Liver (tissue), 9 donors: Measurements from ENCODE around the gene PITRM1. TPM values are rescaled to one million over a fixed set of nuclear protein-coding genes. Genes with fewer than 3 reads are reported as not detected.

Source experiments
- DNase-seq: peaks from one replicate; pipeline ENCODE4 v3.0.0-alpha.2; 2017; ENCODE audit warnings: low spot score
- H3K27ac ChIP-seq, 2 donors: one replicate each; pipeline ENCODE4 v1.7.0; 2013; ENCODE audit warnings: inconsistent platforms in 2 of 2, low read length in 2 of 2, control low read depth in 1 of 2, low read depth in 1 of 2, mild to moderate bottlenecking in 1 of 2
- H3K27me3 ChIP-seq, 4 donors: one replicate each; pipeline versions ENCODE4 v1.6.1 to v1.7.0; 2013; ENCODE audit warnings: low read length in 3 of 4, inconsistent platforms in 1 of 4, mild to moderate bottlenecking in 1 of 4, moderate library complexity in 1 of 4; ENCODE audit not compliant: control insufficient read depth in 4 of 4, insufficient read depth in 4 of 4
- H3K36me3 ChIP-seq, 4 donors: one replicate each; pipeline versions ENCODE4 v1.6.1 to v1.7.0; 2013; ENCODE audit warnings: low read length in 3 of 4, mild to moderate bottlenecking in 3 of 4, low read depth in 1 of 4, moderate library complexity in 1 of 4; ENCODE audit not compliant: control insufficient read depth in 4 of 4, insufficient read depth in 3 of 4
- H3K4me1 ChIP-seq, 4 donors: one replicate each; pipeline versions ENCODE4 v1.6.1 to v1.7.0; 2013; ENCODE audit warnings: low read length in 3 of 4, mild to moderate bottlenecking in 3 of 4, moderate library complexity in 1 of 4; ENCODE audit not compliant: control insufficient read depth in 4 of 4, insufficient read depth in 4 of 4
- H3K4me3 ChIP-seq, 3 donors: one replicate each; pipeline versions ENCODE4 v1.6.1 to v1.7.0; 2013; ENCODE audit warnings: low read length in 3 of 3, control low read depth in 1 of 3, low read depth in 1 of 3, mild to moderate bottlenecking in 1 of 3
- H3K9ac ChIP-seq, 2 donors: one replicate each; pipeline ENCODE4 v1.7.0; 2013; ENCODE audit warnings: low read length in 2 of 2, mild to moderate bottlenecking in 2 of 2, moderate library complexity in 2 of 2, control low read depth in 1 of 2, low read depth in 1 of 2
- H3K9me3 ChIP-seq, 4 donors: one replicate each; pipeline versions ENCODE4 v1.6.1 to v1.7.0; 2013; ENCODE audit warnings: low read length in 3 of 4; ENCODE audit not compliant: control insufficient read depth in 4 of 4
- ATF3 ChIP-seq: IDR thresholded peaks from 2 replicates; pipeline ENCODE4 v1.6.1; 2016; ENCODE audit warnings: antibody characterized with exemption
- CTCF ChIP-seq: fragments of 150-350 bp; IDR thresholded peaks from 2 replicates; pipeline ENCODE4 v1.5.1; 2017; ENCODE audit warnings: improper control_type of control experiment, low read depth, low read length; ENCODE audit not compliant: missing input control
- EGR1 ChIP-seq, 2 donors: IDR thresholded peaks; 2 replicates each; pipeline ENCODE4 v1.6.1; 2016 to 2018; ENCODE audit warnings: antibody characterized with exemption in 2 of 2, low read depth in 2 of 2
- FOXA1 ChIP-seq: IDR thresholded peaks from 2 replicates; pipeline ENCODE4 v1.6.1; 2016; ENCODE audit warnings: antibody characterized with exemption
- FOXA2 ChIP-seq: IDR thresholded peaks from 2 replicates; pipeline ENCODE4 v1.6.1; 2016; ENCODE audit warnings: antibody characterized with exemption
- GABPA ChIP-seq, 2 donors: IDR thresholded peaks in 1 of 2; conservative IDR thresholded peaks in 1 of 2; 2 replicates each; pipeline ENCODE4 v1.6.1; 2016; ENCODE audit warnings: antibody characterized with exemption in 2 of 2, mild to moderate bottlenecking in 1 of 2, moderate library complexity in 1 of 2
- HNF4A ChIP-seq, 2 donors: conservative IDR thresholded peaks; 2 replicates each; pipeline ENCODE4 v1.6.1; 2016; ENCODE audit warnings: antibody characterized with exemption in 2 of 2, mild to moderate bottlenecking in 2 of 2
- HNF4G ChIP-seq: IDR thresholded peaks from 2 replicates; pipeline ENCODE4 v1.6.1; 2016; ENCODE audit warnings: antibody characterized with exemption
- JUND ChIP-seq, 2 donors: IDR thresholded peaks; 2 replicates each; pipeline ENCODE4 v1.6.1; 2016; ENCODE audit warnings: antibody characterized with exemption in 2 of 2
- MAX ChIP-seq: IDR thresholded peaks from 2 replicates; pipeline ENCODE4 v1.6.1; 2016; ENCODE audit warnings: antibody characterized with exemption
- NR2F2 ChIP-seq: IDR thresholded peaks from 2 replicates; pipeline ENCODE4 v1.6.1; 2016; ENCODE audit warnings: antibody characterized with exemption
- RAD21 ChIP-seq, 2 donors: IDR thresholded peaks; 2 replicates each; pipeline ENCODE4 v1.6.1; 2016; ENCODE audit warnings: antibody characterized with exemption in 2 of 2, mild to moderate bottlenecking in 2 of 2
- REST ChIP-seq: IDR thresholded peaks from 2 replicates; pipeline ENCODE4 v1.6.1; 2016; ENCODE audit warnings: antibody characterized with exemption, mild to moderate bottlenecking
- RXRA ChIP-seq, 2 donors: IDR thresholded peaks; 2 replicates each; pipeline ENCODE4 v1.6.1; 2017 to 2018; ENCODE audit warnings: antibody characterized with exemption in 2 of 2, mild to moderate bottlenecking in 1 of 2
- SP1 ChIP-seq: IDR thresholded peaks from 2 replicates; pipeline ENCODE4 v1.6.1; 2018; ENCODE audit warnings: antibody characterized with exemption, mild to moderate bottlenecking
- TAF1 ChIP-seq: conservative IDR thresholded peaks from 2 replicates; pipeline ENCODE4 v1.6.1; 2016; ENCODE audit warnings: antibody characterized with exemption, mild to moderate bottlenecking
- YY1 ChIP-seq: IDR thresholded peaks from 2 replicates; pipeline ENCODE4 v1.6.1; 2016; ENCODE audit warnings: antibody characterized with exemption, mild to moderate bottlenecking
- ZBTB33 ChIP-seq: IDR thresholded peaks from 2 replicates; pipeline ENCODE4 v1.6.1; 2016; ENCODE audit warnings: antibody characterized with exemption
- WGBS: extraction: QIAGEN DNeasy Blood & Tissue Kit; methylation state at CpG from one replicate; pipeline ENCODE4 v1.1.7; 2013; 5-methylcytosine and 5-hydroxymethylcytosine counted together
- polyA plus RNA-seq, 2 donors: library from polyadenylated mRNA; stranded (reverse) in 1 of 2; unstranded in 1 of 2; fragments of 200-250 nt in 1 of 2; fragments of >200 nt in 1 of 2; fragmentation: Nextera tagmentation in 1 of 2; extraction: Ambion mirVana in 1 of 2; gene quantifications; one replicate each; pipeline versions ENCODE4 v1.2.1 to v1.2.3, GENCODE V29; 2013 to 2015
- total RNA-seq, 2 donors: library from RNA; depleted of rRNA; stranded (reverse); fragments of >200 nt; gene quantifications; one replicate each; pipeline ENCODE4 v1.2.3, GENCODE V29; 2014
- donor health status: healthy.
- donor health status: healthy.
- donor health status: healthy.
- donor health status: healthy.
- donor health status: healthy.

PITRM1 gene
- total and polyA plus RNA-seq, 4 donors: 21.1 to 43.1 (median 27.7) TPM

- no peak for DNase-seq
- H3K27me3 ChIP-seq: no peaks in the 10 kb centered on the region
- no peaks in the 10 kb centered on the region for H3K9me3 ChIP-seq
- no peak overlapping the region for H3K9ac ChIP-seq
- WGBS: 81% methylated on average over 7 of the region's 7 CpGs
- TF ChIP-seq MAX (no peak), CTCF (no peak), HNF4A (conservative IDR thresholded peaks at IDR 0.05) (no peak), RXRA (IDR thresholded peaks at IDR 0.05) (no peak), HNF4G (no peak), YY1 (no peak), EGR1 (IDR thresholded peaks at IDR 0.05; ENCODE audit: low read depth in 2 of 2) (no peak), GABPA (IDR thresholded peaks at IDR 0.05 in 1 of 2, conservative IDR thresholded peaks at IDR 0.05 in 1 of 2) (no peak), REST (no peak), ATF3 (no peak), FOXA2 (no peak), RAD21 (IDR thresholded peaks at IDR 0.05) (no peak), NR2F2 (no peak), FOXA1 (no peak), TAF1 (no peak), ZBTB33 (no peak), JUND (IDR thresholded peaks at IDR 0.05) (no peak), SP1 (no peak)
- no peaks in the 10 kb centered on the region for H3K36me3 ChIP-seq
- no peak overlapping the region for H3K27ac ChIP-seq
- H3K4me3 ChIP-seq: no peak overlapping the region
- H3K4me1 ChIP-seq: peaks cover 0 to 2% (median 1%) of the 10 kb centered on the region in 4 donors
Observed at GRCh38 chr10:3198900-3199299, 26.3 kb upstream of the PITRM1 start.
